Keratinocyte (primary cell): ENCODE data around the gene SDHC.

ENCODE experiments used
- EZH2 ChIP-seq: IDR thresholded peaks from one replicate; pipeline ENCODE4 v1.6.1; 2012; ENCODE audit warnings: inconsistent platforms, mild to moderate bottlenecking, low read length, moderate library complexity
- TF ChIP-seq, protein P1 (sequence below), 3 experiments: IDR thresholded peaks in 1 of 3; conservative IDR thresholded peaks in 1 of 3; optimal IDR thresholded peaks in 1 of 3; 2 replicates in 2 of 3; 3 replicates in 1 of 3; pipeline versions ENCODE3 to v1.5.1; 2011; ENCODE audit warnings: low read length in 3 of 3, mild to moderate bottlenecking in 3 of 3, moderate library complexity in 2 of 3, control low read depth in 1 of 3, inconsistent platforms in 1 of 3; ENCODE audit not compliant: insufficient read depth in 2 of 3; ENCODE audit errors: extremely low read depth in 1 of 3

DNA sequence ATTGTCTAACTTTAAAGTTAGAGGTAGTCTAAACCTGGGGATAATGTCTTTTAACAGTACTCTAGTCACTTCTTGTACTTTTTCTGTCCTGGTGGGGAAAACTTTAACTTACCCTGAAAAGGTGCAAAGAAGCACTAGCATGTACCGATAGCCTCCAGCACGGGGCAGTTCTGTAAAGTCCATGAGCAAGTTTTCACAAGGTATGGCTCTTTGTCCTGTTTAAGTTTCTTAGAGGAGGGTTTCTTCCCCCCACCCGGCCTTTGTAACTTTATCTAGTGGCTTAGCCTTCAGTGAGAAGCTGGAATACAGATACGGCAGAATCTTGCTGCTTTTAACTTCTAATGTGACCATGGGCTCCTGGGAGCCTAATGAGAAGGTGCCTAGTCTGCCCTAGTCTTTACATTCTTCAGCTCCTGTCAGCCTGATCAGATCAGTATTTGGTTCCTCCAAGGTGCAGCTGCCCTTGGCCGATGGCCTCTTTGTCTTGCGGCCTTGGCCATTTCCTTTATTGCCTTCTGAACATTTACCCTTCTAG, 93.3 kb downstream of the SDHC start:
- TF ChIP-seq, protein P1, sequence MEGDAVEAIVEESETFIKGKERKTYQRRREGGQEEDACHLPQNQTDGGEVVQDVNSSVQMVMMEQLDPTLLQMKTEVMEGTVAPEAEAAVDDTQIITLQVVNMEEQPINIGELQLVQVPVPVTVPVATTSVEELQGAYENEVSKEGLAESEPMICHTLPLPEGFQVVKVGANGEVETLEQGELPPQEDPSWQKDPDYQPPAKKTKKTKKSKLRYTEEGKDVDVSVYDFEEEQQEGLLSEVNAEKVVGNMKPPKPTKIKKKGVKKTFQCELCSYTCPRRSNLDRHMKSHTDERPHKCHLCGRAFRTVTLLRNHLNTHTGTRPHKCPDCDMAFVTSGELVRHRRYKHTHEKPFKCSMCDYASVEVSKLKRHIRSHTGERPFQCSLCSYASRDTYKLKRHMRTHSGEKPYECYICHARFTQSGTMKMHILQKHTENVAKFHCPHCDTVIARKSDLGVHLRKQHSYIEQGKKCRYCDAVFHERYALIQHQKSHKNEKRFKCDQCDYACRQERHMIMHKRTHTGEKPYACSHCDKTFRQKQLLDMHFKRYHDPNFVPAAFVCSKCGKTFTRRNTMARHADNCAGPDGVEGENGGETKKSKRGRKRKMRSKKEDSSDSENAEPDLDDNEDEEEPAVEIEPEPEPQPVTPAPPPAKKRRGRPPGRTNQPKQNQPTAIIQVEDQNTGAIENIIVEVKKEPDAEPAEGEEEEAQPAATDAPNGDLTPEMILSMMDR (optimal IDR thresholded peaks at IDR 0.05 in 1 of 3, IDR thresholded peaks at IDR 0.05 in 1 of 3, conservative IDR thresholded peaks at IDR 0.05 in 1 of 3; ENCODE audit: extremely low read depth in 1 of 3, insufficient read depth in 2 of 3, low read length in 3 of 3) = no peak
- TF ChIP-seq EZH2 = no peak
